22Rv1 (cell line): ENCODE data around the gene USP17L29.
"Not testable (repeated sequence)": the region's sequence is repeated elsewhere in the genome, so short reads cannot be mapped to it uniquely, and the experiment has no call there.

Experiments
- CTCF ChIP-seq: fragments of 450-650 bp; IDR thresholded peaks from 2 replicates; pipeline ENCODE4 v1.5.1; 2017; ENCODE audit warnings: mild to moderate bottlenecking
- ZFX ChIP-seq: fragments of 450-650 bp; IDR thresholded peaks from 2 replicates; pipeline ENCODE4 v1.6.1; 2017; ENCODE audit warnings: antibody characterized with exemption, borderline replicate concordance

GRCh38 chr4:9324191-9324590 is 29.2 kb upstream of the USP17L29 start:
- not testable (repeated sequence) for TF ChIP-seq CTCF, ZFX
